Thymus (tissue), 11 donors: ENCODE measurements around the gene GRIA4. TPM values are rescaled to one million over a fixed set of nuclear protein-coding genes. Genes with fewer than 3 reads are reported as not detected.

Source experiments
- DNase-seq, 9 donors: peaks; one replicate each; pipeline ENCODE4 v3.0.0-alpha.2; 2013; ENCODE audit warnings: low spot score in 9 of 9, low read depth in 6 of 9, missing footprints in 1 of 9
- H3K27ac ChIP-seq, 2 donors: one replicate each; pipeline ENCODE4 v1.5.1; 2013; ENCODE audit warnings: control low read depth in 1 of 2, low read depth in 1 of 2, low read length in 1 of 2, mild to moderate bottlenecking in 1 of 2, moderate library complexity in 1 of 2
- H3K27me3 ChIP-seq, 2 donors: one replicate each; pipeline ENCODE4 v1.5.1; 2013; ENCODE audit warnings: low read length in 1 of 2; ENCODE audit not compliant: control insufficient read depth in 2 of 2, insufficient read depth in 1 of 2
- H3K36me3 ChIP-seq, 2 donors: one replicate each; pipeline ENCODE4 v1.5.1; 2013; ENCODE audit warnings: low read length in 1 of 2, mild to moderate bottlenecking in 1 of 2, moderate library complexity in 1 of 2; ENCODE audit not compliant: control insufficient read depth in 2 of 2, insufficient read depth in 2 of 2
- H3K4me1 ChIP-seq, 2 donors: one replicate each; pipeline ENCODE4 v1.5.1; 2013; ENCODE audit warnings: low read length in 2 of 2; ENCODE audit not compliant: control insufficient read depth in 2 of 2, insufficient read depth in 2 of 2
- H3K4me3 ChIP-seq, 2 donors: one replicate each; pipeline ENCODE4 v1.5.1; 2013; ENCODE audit warnings: low read length in 2 of 2, control low read depth in 1 of 2, mild to moderate bottlenecking in 1 of 2
- H3K9me3 ChIP-seq, 2 donors: one replicate each; pipeline ENCODE4 v1.5.1; 2013; ENCODE audit warnings: low read length in 1 of 2, mild to moderate bottlenecking in 1 of 2; ENCODE audit not compliant: control insufficient read depth in 2 of 2, insufficient read depth in 1 of 2
- WGBS: extraction: QIAGEN DNeasy Blood & Tissue Kit; methylation state at CpG from one replicate; pipeline ENCODE4 v1.1.7; 2013; 5-methylcytosine and 5-hydroxymethylcytosine counted together
- polyA plus RNA-seq: library from polyadenylated mRNA; stranded (reverse); fragments of 200-250 nt; gene quantifications from one replicate; pipeline ENCODE4 v1.2.3, GENCODE V29; 2013
- total RNA-seq: library from RNA; stranded (reverse); fragments of 120-200 nt; gene quantifications from one replicate; pipeline ENCODE4 v1.2.4, GENCODE V29; 2013
- donor health status: healthy.

GRIA4 gene
- total and polyA plus RNA-seq, 2 donors = under 0.01 to 0.14 TPM

GRCh38 chr11:106014620-106015019 is 404.7 kb downstream of the GRIA4 start:
- no peaks in the 10 kb centered on the region for H3K4me1 ChIP-seq
- no peaks in the 10 kb centered on the region for H3K27me3 ChIP-seq
- H3K9me3 ChIP-seq = no peaks in the 10 kb centered on the region
- no peak for DNase-seq
- H3K4me3 ChIP-seq = no peak overlapping the region
- WGBS = 92% methylated on average over 2 of the region's 2 CpGs
- peaks cover 7 to 17% of the 10 kb centered on the region in 2 donors for H3K36me3 ChIP-seq
- no peak overlapping the region for H3K27ac ChIP-seq

GRCh38 chr11:106015066-106015465 is 405.2 kb downstream of the GRIA4 start:
- Histone ChIP-seq H3K27ac (no peak overlapping the region), H3K4me1 (no peaks in the 10 kb centered on the region), H3K27me3 (no peaks in the 10 kb centered on the region), H3K9me3 (no peaks in the 10 kb centered on the region), H3K36me3 (peaks cover 4 to 13% of the 10 kb centered on the region in 2 donors), H3K4me3 (no peak overlapping the region)
- 98% methylated on average over 2 of the region's 2 CpGs for WGBS
- no peak for DNase-seq

GRCh38 chr11:106017093-106017492 is 407.2 kb downstream of the GRIA4 start:
- DNase-seq = no peak
- WGBS = 95% methylated on average over 2 of the region's 2 CpGs
- Histone ChIP-seq H3K4me1 (peaks cover 0 to 3% of the 10 kb centered on the region in 2 donors), H3K27ac (no peak overlapping the region), H3K27me3 (no peaks in the 10 kb centered on the region), H3K9me3 (no peaks in the 10 kb centered on the region), H3K36me3 (peaks cover 0 to 6% of the 10 kb centered on the region in 2 donors), H3K4me3 (no peak overlapping the region)

- H3K36me3 ChIP-seq = no peaks in the 10 kb centered on the region
- WGBS = 25% methylated on average over 18 of the region's 18 CpGs
- no peaks in the 10 kb centered on the region for H3K9me3 ChIP-seq
- DNase-seq = peak in 1 of 9 donors; percentile 4
- H3K4me1 ChIP-seq = peaks cover 3 to 5% of the 10 kb centered on the region in 2 donors
- H3K27me3 ChIP-seq = no peaks in the 10 kb centered on the region
- peak overlapping the region; percentile 90 to 94 for H3K4me3 ChIP-seq
- peak overlapping the region in 1 of 2 donors; percentile 32 for H3K27ac ChIP-seq
Measured at GRCh38 chr11:106021181-106021966, 411.5 kb downstream of the GRIA4 start.

GRCh38 chr11:106021967-106022794 is 412.3 kb downstream of the GRIA4 start, which contains the start of gene MSANTD4:
Gene MSANTD4, minus strand, starts transcription at chr11:106022240. Its CDS starts 11,323 bp downstream, at chr11:106010917.
- Histone ChIP-seq H3K9me3 (no peaks in the 10 kb centered on the region), H3K36me3 (no peaks in the 10 kb centered on the region), H3K4me1 (peaks cover 3 to 5% of the 10 kb centered on the region in 2 donors), H3K27ac (peak within 1 kb of the TSS; percentile 42 to 75), H3K4me3 (peak within 1 kb of the TSS; percentile 90 to 94), H3K27me3 (no peaks in the 10 kb centered on the region)
- peak; percentile 87 to 99 (median 94) for DNase-seq
- WGBS = 1% methylated on average over 48 of the region's 48 CpGs

- peaks cover 3 to 5% of the 10 kb centered on the region in 2 donors for H3K4me1 ChIP-seq
- peak overlapping the region in 1 of 2 donors; percentile 75 for H3K27ac ChIP-seq
- no peaks in the 10 kb centered on the region for H3K9me3 ChIP-seq
- whole genome bisulfite sequencing = 97% methylated on average over 7 of the region's 7 CpGs
- peak in 2 of 9 donors; percentile 2 to 18 for DNase-seq
- no peaks in the 10 kb centered on the region for H3K36me3 ChIP-seq
- peak overlapping the region; percentile 90 to 94 for H3K4me3 ChIP-seq
- H3K27me3 ChIP-seq = no peaks in the 10 kb centered on the region
Measured at GRCh38 chr11:106022795-106023275, 413.0 kb downstream of the GRIA4 start.

- DNase-seq = no peak
- Histone ChIP-seq H3K4me3 (no peak overlapping the region), H3K27me3 (no peaks in the 10 kb centered on the region), H3K36me3 (no peaks in the 10 kb centered on the region), H3K9me3 (no peaks in the 10 kb centered on the region), H3K4me1 (no peaks in the 10 kb centered on the region), H3K27ac (no peak overlapping the region)
- 84% methylated on average over 4 of the region's 4 CpGs for WGBS
Measured at GRCh38 chr11:106030609-106031008, 420.7 kb downstream of the GRIA4 start.

- H3K27ac ChIP-seq = no peak overlapping the region
- 53% methylated on average over 2 of the region's 2 CpGs for WGBS
- H3K9me3 ChIP-seq = no peaks in the 10 kb centered on the region
- DNase-seq = no peak
- no peaks in the 10 kb centered on the region for H3K4me1 ChIP-seq
- H3K36me3 ChIP-seq = no peaks in the 10 kb centered on the region
- H3K27me3 ChIP-seq = no peaks in the 10 kb centered on the region
- H3K4me3 ChIP-seq = no peak overlapping the region
Measured at GRCh38 chr11:106031202-106031810, 421.4 kb downstream of the GRIA4 start.
